HG02759 (cell line): ENCODE measurements around the gene SNRNP40.
"Not testable (repeated sequence)": the region's sequence is repeated elsewhere in the genome, so short reads cannot be mapped to it uniquely, and the experiment has no call there.

Experiments used
- ATAC-seq: cut with Tn5 transposase; IDR thresholded peaks from one replicate; pipeline ENCODE4 v1.9.1; 2021; ENCODE audit warnings: mild to moderate bottlenecking, moderate library complexity; ENCODE audit not compliant: unreplicated experiment

The SNRNP40 gene

DNA sequence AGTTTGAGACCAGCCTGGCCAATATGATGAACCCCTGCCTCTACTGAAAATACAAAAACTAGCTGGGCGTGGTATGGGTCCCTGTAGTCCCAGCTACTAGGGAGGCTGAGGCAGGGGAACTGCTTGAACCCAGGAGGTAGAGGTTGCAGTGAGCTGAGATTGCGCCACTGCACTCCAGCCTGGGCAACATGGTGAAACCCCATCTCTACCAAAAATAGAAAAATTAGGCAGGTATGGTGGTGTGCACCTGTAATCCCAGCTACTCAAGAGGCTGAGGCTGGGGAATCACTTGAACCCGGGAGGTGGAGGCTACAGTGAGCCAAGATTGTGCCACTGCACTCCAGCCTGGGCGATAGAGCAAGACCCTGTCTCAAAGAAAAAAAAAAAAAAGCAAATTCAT lies 8.8 kb downstream of the SNRNP40 start:
- not testable (repeated sequence) for ATAC-seq

DNA sequence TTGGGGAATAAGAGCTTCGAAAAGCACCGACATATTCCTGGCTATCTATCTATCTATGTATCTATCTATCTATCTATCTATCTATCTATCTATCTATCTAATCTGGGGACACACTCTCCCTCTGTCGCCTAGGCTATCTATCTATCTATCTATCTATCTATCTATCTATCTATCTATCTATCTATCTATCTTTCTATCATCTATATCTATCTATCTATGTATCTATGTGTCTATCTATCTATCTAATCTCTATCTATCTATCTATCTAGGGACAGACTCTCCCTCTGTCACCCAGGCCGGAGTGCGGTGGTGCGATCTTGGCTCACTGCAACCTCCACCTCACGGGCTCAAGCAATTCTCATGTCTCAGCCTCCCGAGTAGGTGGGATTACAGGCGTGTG lies 14.2 kb downstream of the SNRNP40 start:
- not testable (repeated sequence) for ATAC-seq

DNA sequence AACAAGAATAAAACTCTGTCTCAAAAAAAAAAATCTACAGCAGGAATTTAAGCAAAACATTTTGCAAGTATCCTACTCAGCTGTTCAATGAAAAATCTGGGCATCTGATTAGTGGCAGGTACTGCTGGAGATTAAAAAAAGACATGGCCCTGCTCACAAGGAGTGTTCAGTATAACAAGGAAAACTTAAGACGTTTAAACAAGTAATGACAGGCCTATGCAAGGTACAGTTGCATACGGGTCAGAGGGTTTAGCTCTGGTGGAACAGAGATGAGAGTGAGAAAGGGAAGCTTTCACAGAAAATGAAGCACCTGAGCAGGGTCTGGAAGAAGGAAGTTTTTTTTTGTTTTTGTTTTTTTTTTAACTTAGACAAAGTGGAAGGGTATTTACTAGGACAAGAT lies 23.0 kb downstream of the SNRNP40 start:
- no peak for ATAC-seq

DNA sequence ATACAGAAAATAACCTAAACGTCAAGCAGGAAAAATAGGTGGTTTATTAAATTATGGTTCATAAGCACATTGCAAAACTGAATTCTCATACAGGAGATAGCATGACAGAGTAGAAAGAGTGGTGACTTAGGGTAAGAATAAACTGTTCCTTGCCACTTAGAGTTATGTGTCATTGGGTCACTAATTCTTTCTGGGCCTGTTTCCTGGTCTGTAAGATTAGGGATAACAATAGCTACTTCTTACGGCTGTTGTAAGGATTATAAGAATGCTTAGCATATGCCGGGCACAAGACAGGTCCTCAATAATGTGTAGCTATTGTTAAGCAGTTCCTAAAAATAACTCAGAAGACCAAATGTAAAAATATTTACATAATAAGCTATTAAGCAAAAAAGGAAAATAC lies 24.2 kb downstream of the SNRNP40 start:
- ATAC-seq = no peak

DNA sequence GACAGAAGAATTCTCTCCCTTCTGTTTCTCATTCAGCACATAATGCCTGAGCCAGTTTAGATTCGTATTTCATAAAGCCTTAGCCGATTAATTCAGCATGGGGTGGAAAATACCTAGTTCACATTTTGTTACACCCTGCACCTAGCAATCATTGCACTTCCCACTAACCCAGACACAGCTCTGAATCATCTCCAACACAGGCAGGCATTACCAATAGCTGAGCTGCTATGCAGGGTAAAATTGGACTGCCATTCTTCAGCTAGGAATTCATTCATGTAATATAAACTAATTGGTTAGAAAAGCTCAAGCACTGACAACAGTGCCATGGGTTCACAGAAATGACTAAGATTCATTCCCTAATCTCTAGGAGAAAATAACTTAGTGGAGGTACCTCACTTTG lies 30.0 kb downstream of the SNRNP40 start:
- ATAC-seq = no peak

DNA sequence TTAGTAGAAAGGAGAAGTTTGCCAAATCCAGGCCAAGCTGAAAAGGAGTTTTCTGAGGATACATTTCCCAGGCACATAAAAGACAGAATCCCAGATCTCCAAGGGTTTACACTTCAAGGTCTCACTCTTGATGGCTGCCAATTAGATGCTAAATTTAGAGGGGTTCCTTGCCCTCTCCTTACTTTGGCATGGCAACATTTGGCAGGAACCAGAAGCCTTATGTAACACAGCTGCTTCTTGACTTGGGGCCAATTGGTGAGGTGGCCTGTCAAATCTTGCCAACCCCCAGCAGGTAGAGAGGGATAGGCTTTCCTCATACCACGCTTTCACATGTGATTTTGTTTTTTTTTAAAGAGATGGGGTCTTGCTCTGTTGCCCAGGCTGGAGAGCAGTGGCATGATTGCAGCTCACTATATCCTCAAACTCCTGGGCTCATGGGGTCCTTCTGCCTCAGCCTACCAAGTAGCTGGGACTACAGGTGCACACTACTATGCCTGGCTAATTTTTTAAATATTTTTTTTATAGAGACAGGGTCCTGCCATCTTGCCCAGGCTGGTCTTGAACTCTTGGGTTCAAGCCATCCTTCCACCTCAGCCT lies 31.7 kb downstream of the SNRNP40 start:
- ATAC-seq = no peak

DNA sequence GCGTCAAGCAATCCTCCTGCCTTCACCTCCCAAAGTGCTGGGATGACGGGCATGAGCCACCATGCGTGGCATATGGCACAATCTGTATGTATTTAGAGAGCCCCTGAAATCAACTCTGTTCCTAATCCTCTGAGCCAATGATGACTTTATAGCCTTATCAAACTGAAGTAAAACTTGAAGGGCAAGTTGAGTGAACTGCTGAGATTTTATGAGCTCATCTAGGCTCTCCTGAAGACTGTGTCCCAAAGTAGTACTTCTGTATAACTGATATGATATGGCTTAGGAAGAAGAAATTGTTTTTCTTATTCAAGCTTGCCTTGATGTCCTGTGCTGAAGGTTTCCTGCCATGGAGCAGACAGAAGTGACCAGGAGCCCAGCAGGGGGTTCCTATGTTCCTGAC lies 33.2 kb downstream of the SNRNP40 start:
- no peak for ATAC-seq

DNA sequence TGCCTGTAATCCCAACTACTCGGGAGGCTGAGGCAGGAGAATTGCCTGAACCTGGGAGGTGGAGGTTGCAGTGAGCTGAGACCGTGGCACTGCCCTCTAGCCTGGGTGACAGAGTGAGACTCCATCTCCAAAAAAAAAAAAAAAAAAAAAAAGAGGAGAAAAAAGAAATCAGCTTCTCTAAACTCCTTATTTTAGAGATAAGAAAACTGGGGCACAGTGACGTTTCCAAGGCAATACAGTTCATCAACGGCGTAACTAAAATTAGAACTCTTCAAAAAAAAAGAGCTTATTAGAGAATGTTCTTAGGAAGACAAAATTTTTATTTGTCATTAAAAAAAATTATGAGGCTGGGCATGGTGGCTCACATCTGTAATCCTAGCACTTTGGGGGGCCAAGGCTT lies 34.2 kb downstream of the SNRNP40 start:
- not testable (repeated sequence) for ATAC-seq

DNA sequence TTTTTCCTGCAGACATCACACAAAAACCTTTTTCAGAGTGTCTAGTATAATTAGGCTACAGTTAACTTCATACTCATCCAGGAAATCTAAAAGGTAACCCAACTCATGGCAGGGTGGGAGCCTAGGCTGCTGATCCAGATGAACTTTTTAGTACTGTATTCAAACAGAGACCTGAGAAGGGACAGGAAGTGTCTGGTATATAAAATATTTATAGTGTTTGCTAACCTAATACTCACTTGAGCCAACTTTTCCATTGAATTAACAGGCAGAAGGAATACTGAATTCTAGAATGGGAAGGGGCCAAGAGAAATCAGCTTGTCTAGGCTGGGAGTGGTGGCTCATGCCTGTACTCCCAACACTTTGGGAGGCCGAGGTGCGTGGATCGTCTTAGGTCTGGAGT lies 34.7 kb downstream of the SNRNP40 start:
- no peak for ATAC-seq

DNA sequence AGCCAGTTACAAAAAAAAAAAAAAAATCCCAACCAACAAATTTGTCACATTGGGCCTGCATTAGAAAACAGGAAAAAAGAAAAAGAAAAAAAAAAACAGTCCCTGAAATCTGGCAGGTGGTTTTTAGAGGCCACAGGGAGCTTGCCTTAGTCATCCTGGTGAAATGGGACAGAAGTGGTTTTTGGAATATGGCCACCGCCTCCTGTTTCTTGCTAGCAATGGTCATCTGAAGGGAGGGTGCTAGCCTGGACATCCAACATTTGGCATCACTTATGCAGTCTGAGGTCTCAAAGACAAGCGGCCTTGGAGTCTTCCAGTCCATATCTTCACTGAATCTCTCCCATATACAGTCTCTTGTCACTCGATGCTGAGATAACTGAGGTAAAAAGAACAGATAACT lies 36.8 kb downstream of the SNRNP40 start:
- no peak for ATAC-seq

DNA sequence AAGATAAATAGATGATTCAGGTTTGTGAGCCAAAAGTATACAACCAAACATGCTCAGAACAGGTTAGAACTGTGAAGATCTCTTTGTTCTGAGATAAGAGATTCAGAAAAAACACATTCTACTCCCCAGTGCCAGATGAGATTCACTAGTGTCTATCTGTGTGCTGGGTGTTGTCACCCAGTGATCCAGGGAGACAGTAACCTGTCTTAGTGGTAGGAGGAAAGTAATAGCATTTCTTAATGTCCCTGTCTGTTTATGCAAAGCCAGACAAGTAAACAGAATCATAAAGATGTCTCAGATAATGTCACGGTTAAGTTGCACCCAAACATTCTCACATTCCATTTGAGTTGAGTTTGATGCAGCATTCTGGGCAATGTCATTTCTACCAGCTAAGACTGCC lies 38.0 kb downstream of the SNRNP40 start:
- no peak for ATAC-seq

DNA sequence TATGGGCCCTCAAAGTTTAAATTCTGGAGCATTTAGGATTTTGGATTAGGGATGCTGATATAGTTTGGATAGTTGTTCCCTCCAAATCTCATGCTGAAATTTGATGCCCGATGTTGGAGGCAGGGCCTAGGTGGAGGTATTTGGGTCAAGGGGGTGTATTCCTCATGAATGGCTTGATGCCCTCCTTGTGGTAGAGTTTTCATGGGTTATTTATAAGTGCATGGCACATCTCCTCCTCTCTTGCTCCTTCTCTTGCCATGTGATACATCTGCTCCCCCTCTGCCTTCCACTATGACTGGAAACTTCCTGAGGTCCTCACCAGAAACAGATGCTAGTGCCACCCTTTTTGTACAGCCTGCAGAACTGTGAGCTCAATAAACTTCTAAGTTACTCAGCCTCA lies 39.4 kb downstream of the SNRNP40 start:
- no peak for ATAC-seq

DNA sequence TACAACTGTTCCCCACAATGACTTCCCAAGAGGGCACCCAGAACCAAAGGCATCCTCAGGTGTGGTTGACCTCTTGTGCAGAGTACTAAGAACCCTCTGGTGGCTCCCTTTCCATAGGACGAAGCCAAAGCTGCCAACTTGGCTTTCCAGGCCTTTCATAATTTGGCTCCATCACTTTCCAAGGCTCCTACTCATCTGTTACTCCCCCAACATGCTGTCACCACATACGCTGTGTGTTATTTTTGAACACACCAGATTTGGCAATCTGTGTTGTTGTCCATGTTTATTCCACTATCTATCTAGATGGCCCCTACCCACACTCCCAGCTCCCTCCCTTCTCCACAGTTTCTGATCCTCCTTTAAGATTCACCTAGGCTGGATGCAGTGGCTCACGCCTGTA lies 46.7 kb downstream of the SNRNP40 start:
- no peak for ATAC-seq

DNA sequence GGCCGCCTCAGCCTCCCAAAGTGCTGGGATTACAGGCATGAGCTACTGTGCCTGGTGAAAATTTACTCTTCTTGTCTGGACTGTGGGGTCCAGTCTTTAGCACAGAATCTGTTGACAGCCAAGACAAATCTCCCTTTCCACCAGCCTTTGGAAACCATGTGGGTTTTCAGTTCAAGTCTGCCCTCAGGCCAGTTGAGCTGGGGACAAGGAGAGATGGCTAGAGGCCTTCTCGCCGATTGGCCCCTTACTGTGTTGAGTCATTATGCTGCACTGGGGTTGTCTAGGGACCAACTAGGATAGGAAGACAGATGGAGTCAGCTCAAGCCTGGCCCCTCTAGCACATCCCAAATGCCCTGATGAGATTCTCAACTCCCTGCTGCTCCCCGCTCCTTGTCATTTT lies 48.3 kb downstream of the SNRNP40 start:
- ATAC-seq = no peak

DNA sequence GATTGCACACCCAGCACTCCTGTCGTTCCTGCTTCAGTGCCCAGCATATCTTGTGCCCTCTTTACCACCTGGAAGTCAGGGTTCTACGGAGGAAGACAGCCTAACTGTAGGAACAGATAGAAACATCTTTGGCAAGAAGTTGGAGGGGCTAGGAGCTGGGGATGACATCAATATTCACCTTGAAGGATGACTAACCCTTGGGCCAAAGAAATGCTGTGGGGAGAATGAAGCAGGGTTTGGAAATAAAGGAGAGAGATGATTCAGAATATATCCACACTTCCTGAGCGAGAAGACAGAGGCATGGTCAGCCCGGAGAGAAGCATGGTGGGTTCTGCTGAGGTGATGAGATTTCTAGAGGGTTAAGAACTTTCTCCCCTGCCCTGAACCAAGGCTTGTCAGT lies 52.3 kb downstream of the SNRNP40 start:
- no peak for ATAC-seq

DNA sequence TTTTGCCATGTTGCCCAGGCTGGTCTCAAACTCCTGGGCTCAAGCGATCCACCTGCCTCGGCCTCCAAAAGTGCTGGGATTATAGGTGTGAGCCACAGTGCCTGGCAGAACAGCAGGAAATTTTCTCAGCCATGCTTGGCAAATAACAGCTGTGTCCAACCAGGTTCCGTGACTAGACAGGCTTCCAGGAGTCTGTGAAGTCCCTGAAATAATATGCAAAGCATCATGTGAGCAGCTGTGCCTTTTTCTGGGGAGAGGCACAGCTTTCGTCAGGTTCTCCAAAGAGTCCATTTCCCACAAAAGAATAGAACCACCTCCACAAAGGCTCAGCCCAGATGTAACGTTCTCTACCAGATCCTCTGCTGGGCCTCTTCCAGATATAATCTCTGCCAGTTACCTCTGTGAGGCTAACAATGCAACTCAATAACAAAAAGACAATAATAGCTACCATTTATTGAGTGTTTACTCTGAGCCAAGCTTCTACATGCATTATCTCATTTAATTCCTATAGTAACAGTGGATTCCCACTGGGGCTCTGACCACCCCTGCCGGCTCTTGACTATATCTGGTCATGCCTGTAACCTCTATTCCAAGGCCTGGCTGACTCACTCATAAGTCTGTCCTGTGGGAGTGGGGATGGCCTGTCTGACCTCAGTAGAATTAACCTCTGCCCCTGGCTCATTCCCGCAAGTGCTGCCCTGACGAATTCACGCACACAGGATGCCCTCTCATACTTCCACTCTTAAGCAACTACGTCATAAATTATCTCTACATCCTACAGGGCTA lies 52.9 kb downstream of the SNRNP40 start:
- no peak for ATAC-seq

DNA sequence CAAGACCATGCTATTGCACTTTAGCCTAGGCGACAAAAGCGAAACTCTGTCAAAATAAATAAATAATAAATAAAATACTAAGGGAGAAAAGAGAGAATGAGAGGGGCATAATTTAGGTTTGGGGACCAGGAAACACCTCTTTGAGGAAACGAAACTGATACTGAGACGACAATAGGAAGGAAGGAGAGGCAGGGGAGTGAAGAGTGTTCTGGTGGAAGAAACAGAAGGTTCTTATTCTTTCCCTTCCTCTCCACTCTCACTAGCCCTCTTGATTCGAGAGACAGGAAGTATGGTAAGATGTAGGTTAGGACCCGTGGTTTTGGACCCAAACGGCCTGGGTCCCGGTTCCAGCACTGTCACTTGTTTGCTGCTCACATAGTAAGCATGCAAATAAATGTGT lies 55.3 kb downstream of the SNRNP40 start:
- ATAC-seq = no peak

DNA sequence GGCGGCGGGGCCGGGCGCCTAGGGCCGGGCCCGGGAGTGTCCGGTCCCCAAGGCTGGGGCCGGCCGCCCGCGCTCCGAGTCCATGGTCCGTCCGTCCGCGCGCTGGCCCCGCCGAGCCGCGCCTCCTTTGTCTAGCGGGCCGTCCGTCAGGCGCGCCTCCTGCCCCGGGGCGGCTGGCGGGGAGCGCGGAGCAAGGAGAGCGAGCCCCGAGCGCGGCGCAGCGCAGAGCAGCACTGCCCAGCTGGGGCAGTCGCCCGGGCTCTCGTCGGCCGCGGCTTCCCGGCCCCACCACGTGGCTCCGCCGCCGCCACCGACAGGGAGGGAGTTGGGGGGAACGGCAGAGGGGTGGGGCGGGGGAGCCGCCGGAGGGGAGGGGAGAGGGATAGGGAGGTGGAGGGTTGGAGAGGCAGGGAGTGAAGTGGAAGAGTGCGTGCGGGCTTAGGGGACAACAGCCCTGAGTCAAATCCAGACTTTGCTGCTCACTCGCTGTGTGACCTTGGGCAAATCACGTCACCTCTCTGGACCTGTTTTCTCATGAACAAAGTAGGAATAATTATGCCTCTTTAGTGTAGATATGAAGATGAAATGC lies 56.8 kb downstream of the SNRNP40 start, which contains the start of gene NKAIN1:
Gene NKAIN1 (minus strand): TSS at position 235 of the 589 bp plus-strand sequence. CDS start 340 bp downstream, outside the sequence.
- no peak for ATAC-seq

DNA sequence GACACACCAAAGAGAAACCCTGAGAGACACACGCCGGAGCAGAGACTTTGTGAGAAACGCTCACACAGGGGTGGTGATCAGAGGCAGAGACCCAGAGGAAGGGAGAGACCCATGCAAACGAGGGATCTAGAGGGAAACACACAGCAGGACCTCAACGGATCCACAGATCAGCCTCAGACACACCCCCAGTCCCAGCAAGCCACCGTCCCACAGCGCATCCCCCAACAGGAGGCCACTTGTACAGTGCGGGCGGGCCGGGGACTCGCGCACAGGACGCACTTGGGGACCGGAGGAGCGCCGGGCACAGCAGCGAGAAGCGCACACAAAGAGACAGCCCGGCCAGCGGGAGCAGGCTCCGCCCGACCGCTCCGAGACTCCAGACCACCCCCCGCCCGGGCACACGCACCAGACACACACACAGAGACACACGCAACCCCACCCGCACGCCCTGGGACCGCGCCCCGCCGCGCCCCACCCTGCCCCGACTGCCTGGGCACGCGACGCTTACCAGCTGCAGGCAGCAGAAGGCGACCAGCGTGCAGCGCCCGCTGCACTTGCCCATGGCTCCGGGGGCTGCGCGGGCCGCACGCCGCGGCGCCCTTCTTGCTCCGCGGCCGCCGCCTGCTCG lies 57.5 kb downstream of the SNRNP40 start:
- no peak for ATAC-seq

DNA sequence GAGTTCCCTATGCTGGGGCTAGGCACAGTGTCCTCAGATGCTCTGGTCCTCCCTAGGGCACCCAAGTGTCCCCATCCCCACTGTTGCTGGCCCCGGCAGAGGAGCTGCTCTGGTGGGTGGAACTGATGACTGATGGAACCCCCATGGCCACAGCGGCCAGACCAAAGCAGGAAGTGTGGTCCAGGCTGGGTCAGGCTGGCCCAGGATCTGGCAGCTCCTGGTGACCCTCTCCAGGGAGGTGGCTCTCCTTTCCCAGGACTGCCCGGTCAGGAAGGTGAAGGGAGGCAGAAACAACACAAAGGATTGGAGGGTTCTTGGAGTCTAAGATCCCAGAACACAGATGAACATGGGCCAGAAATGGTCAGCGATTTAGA lies 58.0 kb downstream of the SNRNP40 start:
- no peak for ATAC-seq

DNA sequence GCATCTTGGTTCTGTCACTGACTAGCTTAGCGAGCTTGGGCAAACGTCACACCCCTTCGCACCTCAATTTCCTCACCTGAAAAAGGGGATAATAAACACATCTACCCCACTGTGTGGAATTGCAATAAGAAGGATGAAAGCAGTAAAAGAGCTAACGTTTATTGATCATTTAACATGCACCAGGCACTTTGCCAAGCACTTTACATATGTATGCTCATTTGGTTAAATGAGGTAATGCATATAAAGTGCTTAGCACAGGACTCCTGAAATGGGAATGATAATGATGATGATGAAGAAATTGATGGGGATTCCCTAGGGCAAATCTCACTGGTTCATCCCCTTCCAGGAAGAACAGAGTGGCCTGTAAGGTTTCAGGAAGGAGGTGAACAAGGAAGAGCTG lies 61.7 kb downstream of the SNRNP40 start:
- ATAC-seq = no peak
